SK-N-SH (cell line): Measurements from ENCODE around the gene DCTD.

ENCODE experiments used
- EP300 ChIP-seq, 2 experiments: IDR thresholded peaks; 2 replicates each; pipeline versions ENCODE4 v1.4.0 to v1.6.1; 2012; ENCODE audit warnings: borderline replicate concordance in 1 of 2, low read depth in 1 of 2, low read length in 1 of 2
- EZH2phosphoT487 ChIP-seq: fragments of 200-600 bp; sonication (generic); IDR thresholded peaks from 2 replicates; pipeline ENCODE4 v1.6.1; 2017; ENCODE audit warnings: low read depth, mixed run types, mild to moderate bottlenecking, antibody characterized with exemption, moderate library complexity, borderline replicate concordance
- FOXJ3 ChIP-seq: sonication (generic); formaldehyde crosslinking; IDR thresholded peaks from 2 replicates; pipeline ENCODE4 v1.5.1; 2020; ENCODE audit warnings: mild to moderate bottlenecking, missing genetic modification reagents
- GABPA ChIP-seq: IDR thresholded peaks from 2 replicates; pipeline ENCODE4 v1.4.0; 2012; ENCODE audit warnings: low read depth, mild to moderate bottlenecking
- JUND ChIP-seq: IDR thresholded peaks from 2 replicates; pipeline ENCODE4 v1.4.0; 2012
- POLR2AphosphoS5 ChIP-seq: IDR thresholded peaks from 2 replicates; pipeline ENCODE4 v1.6.1; 2012; ENCODE audit warnings: low read depth, low read length
- RAD21 ChIP-seq: IDR thresholded peaks from 2 replicates; pipeline ENCODE4 v1.6.1; 2012; ENCODE audit warnings: mild to moderate bottlenecking, low read length
- RCOR1 ChIP-seq: fragments of 150-350 bp; IDR thresholded peaks from 2 replicates; pipeline ENCODE4 v1.6.1; 2017; ENCODE audit warnings: antibody characterized with exemption, low read length
- SMC3 ChIP-seq: IDR thresholded peaks from 2 replicates; pipeline ENCODE4 v1.6.1; 2012; ENCODE audit warnings: low read depth, low read length, improper control_type of control experiment
- TAF1 ChIP-seq: IDR thresholded peaks from 2 replicates; pipeline ENCODE4 v1.6.1; 2012; ENCODE audit warnings: low read depth, mild to moderate bottlenecking, low read length, moderate library complexity, borderline replicate concordance
- TCF12 ChIP-seq: IDR thresholded peaks from 2 replicates; pipeline ENCODE4 v1.4.0; 2012
- TF ChIP-seq, protein P1 (sequence below): fragments of 200-600 bp; sonication (generic); IDR thresholded peaks from 2 replicates; pipeline ENCODE4 v1.6.1; 2017; ENCODE audit warnings: antibody characterized with exemption, mild to moderate bottlenecking, moderate library complexity
- TF ChIP-seq, protein P2 (sequence below): fragments of 150-350 bp; IDR thresholded peaks from 2 replicates; pipeline ENCODE4 v1.6.1; 2016; ENCODE audit warnings: mild to moderate bottlenecking, low read depth, low read length
- TF ChIP-seq, protein P3 (sequence below): IDR thresholded peaks from 2 replicates; pipeline ENCODE4 v1.6.1; 2012; ENCODE audit warnings: mild to moderate bottlenecking, low read depth, low read length, moderate library complexity

DNA sequence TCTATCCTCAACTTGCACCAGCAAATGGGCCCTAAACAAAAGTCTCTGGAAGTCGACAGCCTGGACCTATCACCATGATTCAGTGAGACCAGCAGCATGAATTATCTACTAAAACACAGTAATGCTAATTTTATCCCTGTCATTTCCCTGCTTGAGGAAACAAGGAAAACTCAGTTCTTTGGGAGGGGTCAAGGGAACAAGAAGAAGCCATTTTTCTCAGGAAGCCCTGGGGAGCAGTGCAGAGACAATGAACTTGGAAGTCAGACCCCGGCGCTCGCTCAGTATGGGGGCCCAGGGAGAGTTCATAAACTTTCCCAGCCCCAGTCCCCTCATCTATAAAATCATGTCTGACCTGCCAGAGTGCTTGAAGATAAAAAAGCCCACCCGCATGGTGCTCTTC is 50.4 kb downstream of the DCTD start:
- TF ChIP-seq, protein P1, sequence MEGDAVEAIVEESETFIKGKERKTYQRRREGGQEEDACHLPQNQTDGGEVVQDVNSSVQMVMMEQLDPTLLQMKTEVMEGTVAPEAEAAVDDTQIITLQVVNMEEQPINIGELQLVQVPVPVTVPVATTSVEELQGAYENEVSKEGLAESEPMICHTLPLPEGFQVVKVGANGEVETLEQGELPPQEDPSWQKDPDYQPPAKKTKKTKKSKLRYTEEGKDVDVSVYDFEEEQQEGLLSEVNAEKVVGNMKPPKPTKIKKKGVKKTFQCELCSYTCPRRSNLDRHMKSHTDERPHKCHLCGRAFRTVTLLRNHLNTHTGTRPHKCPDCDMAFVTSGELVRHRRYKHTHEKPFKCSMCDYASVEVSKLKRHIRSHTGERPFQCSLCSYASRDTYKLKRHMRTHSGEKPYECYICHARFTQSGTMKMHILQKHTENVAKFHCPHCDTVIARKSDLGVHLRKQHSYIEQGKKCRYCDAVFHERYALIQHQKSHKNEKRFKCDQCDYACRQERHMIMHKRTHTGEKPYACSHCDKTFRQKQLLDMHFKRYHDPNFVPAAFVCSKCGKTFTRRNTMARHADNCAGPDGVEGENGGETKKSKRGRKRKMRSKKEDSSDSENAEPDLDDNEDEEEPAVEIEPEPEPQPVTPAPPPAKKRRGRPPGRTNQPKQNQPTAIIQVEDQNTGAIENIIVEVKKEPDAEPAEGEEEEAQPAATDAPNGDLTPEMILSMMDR = no peak
- no peak for TF ChIP-seq SMC3
- no peak for TF ChIP-seq GABPA
- TF ChIP-seq POLR2AphosphoS5 = no peak
- no peak for TF ChIP-seq EZH2phosphoT487
- TF ChIP-seq, protein P2, sequence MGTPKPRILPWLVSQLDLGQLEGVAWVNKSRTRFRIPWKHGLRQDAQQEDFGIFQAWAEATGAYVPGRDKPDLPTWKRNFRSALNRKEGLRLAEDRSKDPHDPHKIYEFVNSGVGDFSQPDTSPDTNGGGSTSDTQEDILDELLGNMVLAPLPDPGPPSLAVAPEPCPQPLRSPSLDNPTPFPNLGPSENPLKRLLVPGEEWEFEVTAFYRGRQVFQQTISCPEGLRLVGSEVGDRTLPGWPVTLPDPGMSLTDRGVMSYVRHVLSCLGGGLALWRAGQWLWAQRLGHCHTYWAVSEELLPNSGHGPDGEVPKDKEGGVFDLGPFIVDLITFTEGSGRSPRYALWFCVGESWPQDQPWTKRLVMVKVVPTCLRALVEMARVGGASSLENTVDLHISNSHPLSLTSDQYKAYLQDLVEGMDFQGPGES = no peak
- TF ChIP-seq TAF1 = no peak
- TF ChIP-seq JUND = no peak
- no peak for TF ChIP-seq RAD21
- no peak for TF ChIP-seq RCOR1
- TF ChIP-seq EP300 (IDR thresholded peaks at IDR 0.05; ENCODE audit: borderline replicate concordance in 1 of 2, low read depth in 1 of 2, low read length in 1 of 2) = no peak
- no peak for TF ChIP-seq FOXJ3
- TF ChIP-seq, protein P3, sequence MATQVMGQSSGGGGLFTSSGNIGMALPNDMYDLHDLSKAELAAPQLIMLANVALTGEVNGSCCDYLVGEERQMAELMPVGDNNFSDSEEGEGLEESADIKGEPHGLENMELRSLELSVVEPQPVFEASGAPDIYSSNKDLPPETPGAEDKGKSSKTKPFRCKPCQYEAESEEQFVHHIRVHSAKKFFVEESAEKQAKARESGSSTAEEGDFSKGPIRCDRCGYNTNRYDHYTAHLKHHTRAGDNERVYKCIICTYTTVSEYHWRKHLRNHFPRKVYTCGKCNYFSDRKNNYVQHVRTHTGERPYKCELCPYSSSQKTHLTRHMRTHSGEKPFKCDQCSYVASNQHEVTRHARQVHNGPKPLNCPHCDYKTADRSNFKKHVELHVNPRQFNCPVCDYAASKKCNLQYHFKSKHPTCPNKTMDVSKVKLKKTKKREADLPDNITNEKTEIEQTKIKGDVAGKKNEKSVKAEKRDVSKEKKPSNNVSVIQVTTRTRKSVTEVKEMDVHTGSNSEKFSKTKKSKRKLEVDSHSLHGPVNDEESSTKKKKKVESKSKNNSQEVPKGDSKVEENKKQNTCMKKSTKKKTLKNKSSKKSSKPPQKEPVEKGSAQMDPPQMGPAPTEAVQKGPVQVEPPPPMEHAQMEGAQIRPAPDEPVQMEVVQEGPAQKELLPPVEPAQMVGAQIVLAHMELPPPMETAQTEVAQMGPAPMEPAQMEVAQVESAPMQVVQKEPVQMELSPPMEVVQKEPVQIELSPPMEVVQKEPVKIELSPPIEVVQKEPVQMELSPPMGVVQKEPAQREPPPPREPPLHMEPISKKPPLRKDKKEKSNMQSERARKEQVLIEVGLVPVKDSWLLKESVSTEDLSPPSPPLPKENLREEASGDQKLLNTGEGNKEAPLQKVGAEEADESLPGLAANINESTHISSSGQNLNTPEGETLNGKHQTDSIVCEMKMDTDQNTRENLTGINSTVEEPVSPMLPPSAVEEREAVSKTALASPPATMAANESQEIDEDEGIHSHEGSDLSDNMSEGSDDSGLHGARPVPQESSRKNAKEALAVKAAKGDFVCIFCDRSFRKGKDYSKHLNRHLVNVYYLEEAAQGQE = no peak
- TF ChIP-seq TCF12 = no peak
